Heart left ventricle (tissue), 13 donors: ENCODE measurements around the gene LNP1.

Experiments used
- CTCF ChIP-seq, 12 donors: fragments of 200-600 bp; sonication (generic) in 4 of 12; IDR thresholded peaks; one replicate each; pipeline versions ENCODE4 v1.5.0 to v1.8.0; 2018 to 2022; ENCODE audit warnings: antibody characterized with exemption in 12 of 12, mild to moderate bottlenecking in 5 of 12
- POLR2A ChIP-seq, 2 donors: fragments of 450-650 bp; IDR thresholded peaks; one replicate each; pipeline ENCODE4 v1.6.1; 2017; ENCODE audit warnings: antibody characterized with exemption in 2 of 2, mild to moderate bottlenecking in 2 of 2, moderate library complexity in 2 of 2
- donor health status: ischemic (EF 13 %, LVEDD 7.1; RV severe dilation, severe dysfunction).
- donor health status: DM: no; HTN: yes; CAD: no.
- donor health status: DM: no; HTN: no; CAD: no.
- donor health status: ischemic (EF 25% LVEDD 6.9; RV normal size, moderate dysfunction).
- donor health status: ischemic (EF 25% LVEDD 5.7; RV mildly dilated, moderate dysfunction).
- donor health status: ischemic (EF 35%, LVEDD 5.7; RV mildly dilated, moderate dysfunction).
- donor health status: nonischemic (EF 11% LVEDD 7.7; RV severe dilation, severe dysfunction).
- donor health status: DM: yes; HTN: yes; CAD: no.
- donor health status: PGD.
- donor health status: ischemic (EF 29% LVEDD 5.4; RV normal size, mild dysfunction).
- donor health status: nonischemic (EF 23%, LVEDD 6.1; RV moderate dilation, normal function).

- TF ChIP-seq CTCF (IDR thresholded peaks at IDR 0.05) (no peak), POLR2A (IDR thresholded peaks at IDR 0.05) (no peak)
These were observed 67.3 kb downstream of the LNP1 start for GRCh38 chr3:100468676-100469075.
